DMS153 (cell line): Measurements from ENCODE around the gene C3orf33.

Source experiments
- DNase-seq: peaks from one replicate; lab custom pipeline; 2025; lab: John Stamatoyannopoulos, UW

Gene C3orf33

GRCh38 chr3:155785662-155786295 lies 20.3 kb downstream of the C3orf33 start:
- no peak for DNase-seq

GRCh38 chr3:155782390-155782953 lies 23.6 kb downstream of the C3orf33 start:
- no peak for DNase-seq

GRCh38 chr3:155780291-155780690 lies 25.8 kb downstream of the C3orf33 start:
- DNase-seq: no peak

- DNase-seq: no peak
These were observed 27.6 kb downstream of the C3orf33 start for GRCh38 chr3:155778462-155778861.

- no peak for DNase-seq
These were observed 33.3 kb downstream of the C3orf33 start for GRCh38 chr3:155772801-155773200.

- no peak for DNase-seq
These were observed 35.0 kb downstream of the C3orf33 start for GRCh38 chr3:155771126-155771525.

GRCh38 chr3:155766206-155766605 lies 39.9 kb downstream of the C3orf33 start:
- no peak for DNase-seq

GRCh38 chr3:155763870-155764463 lies 42.1 kb downstream of the C3orf33 start:
- DNase-seq: no peak

- no peak for DNase-seq
These were observed 45.4 kb downstream of the C3orf33 start for GRCh38 chr3:155760653-155761052.

GRCh38 chr3:155757577-155757976 lies 48.5 kb downstream of the C3orf33 start:
- DNase-seq: no peak

GRCh38 chr3:155753038-155753639 lies 52.9 kb downstream of the C3orf33 start:
- peak; percentile 6 for DNase-seq

GRCh38 chr3:155748611-155749365 lies 57.3 kb downstream of the C3orf33 start:
- DNase-seq: no peak

GRCh38 chr3:155747946-155748290 lies 58.2 kb downstream of the C3orf33 start:
- no peak for DNase-seq

- DNase-seq: no peak
These were observed 58.7 kb downstream of the C3orf33 start for GRCh38 chr3:155747286-155747945.

GRCh38 chr3:155746703-155747102 lies 59.4 kb downstream of the C3orf33 start:
- DNase-seq: no peak

- peak; percentile 54 for DNase-seq
These were observed 60.1 kb downstream of the C3orf33 start for GRCh38 chr3:155745795-155746550.

- DNase-seq: peak; percentile 59
These were observed 61.3 kb downstream of the C3orf33 start, which contains the start of gene PLCH1 for GRCh38 chr3:155744626-155745324. PLCH1 (minus strand) TSS chr3:155745071; CDS start chr3:155704224, 40,847 bp downstream.

GRCh38 chr3:155744010-155744625 lies 62.0 kb downstream of the C3orf33 start:
- peak; percentile 45 for DNase-seq

- no peak for DNase-seq
These were observed 62.5 kb downstream of the C3orf33 start for GRCh38 chr3:155743606-155744005.

GRCh38 chr3:155742349-155742965 lies 63.6 kb downstream of the C3orf33 start:
- no peak for DNase-seq
